Measurements from ENCODE around the gene COL4A2.

COL4A2 gene

DNA sequence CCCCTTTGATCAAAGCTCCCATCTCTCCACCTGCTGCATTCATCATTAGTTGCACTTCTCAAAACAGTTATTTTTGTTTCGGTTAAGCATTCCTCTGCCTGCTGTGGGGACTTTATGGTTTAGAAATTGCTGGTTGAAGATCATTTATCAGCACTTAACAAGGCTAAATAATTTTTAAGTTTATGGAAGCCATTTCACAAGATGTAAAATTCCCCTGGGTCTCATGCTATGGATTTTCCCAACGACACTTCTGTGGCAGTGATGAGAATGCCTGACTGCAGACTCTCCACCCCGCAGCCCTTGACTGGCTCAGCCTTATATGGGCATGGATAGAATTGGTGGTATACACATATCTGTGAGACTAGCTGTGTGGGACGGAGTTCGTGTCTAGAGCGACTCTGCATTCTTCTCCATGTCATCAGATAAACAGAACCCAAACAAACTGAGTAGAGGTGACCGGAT, 52.8 kb downstream of the COL4A2 start:
- no peak for DNase-seq

DNA sequence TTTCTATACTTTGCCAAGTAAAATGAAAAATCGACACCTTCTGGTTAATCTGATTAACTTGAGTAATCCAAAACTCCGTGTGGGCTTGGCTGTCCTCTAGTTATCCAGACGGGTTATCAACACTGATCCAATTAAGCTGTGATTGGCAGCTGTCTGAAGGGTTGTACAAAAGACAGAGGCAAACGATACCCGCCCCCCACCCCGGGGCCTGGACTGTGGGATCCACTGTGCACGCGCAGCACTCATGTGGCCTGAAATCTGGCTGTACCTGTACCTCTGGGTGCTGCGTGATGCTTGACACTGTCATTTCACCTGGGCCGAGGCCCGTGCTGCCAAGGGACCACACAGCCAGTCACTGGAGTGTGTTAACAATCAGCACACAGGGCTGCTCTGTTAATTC, 53.5 kb downstream of the COL4A2 start:
- DNase-seq = no peak

DNA sequence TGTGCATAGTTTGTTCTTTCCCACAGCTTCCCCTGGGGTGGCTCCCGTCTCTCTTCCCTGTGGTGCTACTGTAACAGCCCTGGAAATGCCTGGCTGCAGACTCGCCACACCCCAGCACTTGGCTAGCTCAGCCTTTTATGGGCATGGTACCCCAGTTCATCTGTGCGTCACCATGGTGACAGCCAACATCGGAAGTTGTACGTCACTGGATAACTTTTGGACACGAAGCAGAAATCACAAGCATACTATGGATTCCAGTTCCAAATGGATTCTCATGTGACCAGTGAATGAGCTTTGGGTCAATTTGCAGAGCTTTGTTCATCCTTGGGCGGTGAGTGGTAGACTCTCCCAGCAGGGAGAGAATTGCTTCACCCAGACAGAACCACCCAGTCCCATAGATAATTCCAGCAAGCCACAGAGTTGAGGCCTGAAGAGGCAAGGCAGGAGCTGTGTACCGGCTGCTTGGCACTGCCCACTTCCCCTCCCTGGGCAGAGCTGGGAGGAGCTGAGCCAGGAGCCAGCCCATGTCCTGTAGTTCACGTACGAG, 54.4 kb downstream of the COL4A2 start:
- no peak for DNase-seq

DNA sequence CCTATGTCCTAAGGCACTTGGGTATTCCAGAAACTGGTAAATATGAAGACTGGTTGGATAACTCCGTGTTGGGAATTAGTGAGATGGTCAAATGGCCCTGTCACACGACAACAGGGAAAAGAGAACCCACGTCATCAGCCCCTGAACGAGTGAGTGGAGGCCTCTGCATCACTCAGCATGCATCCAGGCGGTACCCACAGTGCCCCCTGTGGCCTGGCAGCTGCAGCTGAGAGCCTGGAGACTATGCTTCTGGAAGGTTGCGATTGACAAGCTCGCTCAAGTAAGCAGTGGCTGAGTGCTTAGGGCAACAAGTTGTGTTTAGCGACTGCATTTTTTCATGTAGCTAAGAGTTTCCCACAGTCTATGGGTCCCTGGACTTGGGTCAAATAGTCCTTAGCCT, 55.9 kb downstream of the COL4A2 start:
- DNase-seq = no peak

DNA sequence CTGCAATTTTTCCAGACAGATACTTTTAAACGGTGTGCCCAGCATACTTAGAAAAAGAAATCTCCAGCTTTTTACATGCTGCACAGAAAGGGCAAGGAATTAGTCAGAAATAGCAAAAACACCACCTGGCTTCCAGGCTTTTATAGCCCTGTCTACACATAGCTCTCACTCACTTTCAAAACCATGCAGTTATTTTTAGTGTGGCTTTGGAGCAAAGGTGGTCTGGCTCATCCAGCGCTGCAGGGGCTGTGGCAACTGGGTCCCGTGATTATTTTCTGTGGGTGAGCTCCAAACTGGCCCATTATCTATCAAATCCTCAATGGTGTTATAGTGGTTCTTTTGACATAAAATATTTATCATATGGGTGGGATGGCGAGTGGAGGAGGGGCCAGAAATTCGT, 57.0 kb downstream of the COL4A2 start:
- DNase-seq = no peak

DNA sequence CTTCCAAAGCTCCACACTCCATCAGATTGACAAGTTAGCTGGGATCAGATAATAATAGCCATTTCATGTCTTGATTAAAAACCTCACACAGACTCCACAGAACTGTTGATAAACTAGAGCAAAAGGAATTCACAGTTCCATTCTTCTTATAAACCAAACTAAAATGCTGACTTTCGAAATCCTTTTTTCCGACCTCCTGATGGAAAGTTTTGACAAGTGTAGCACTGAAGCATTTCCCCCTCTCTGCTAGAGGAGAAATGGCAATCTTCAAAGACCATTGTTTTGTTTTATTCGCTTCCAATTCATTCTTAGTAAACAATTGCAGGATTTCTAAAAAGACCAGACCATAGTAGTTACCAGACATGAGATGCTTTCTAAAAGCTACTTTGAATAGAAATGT, 58.8 kb downstream of the COL4A2 start:
- DNase-seq = no peak

DNA sequence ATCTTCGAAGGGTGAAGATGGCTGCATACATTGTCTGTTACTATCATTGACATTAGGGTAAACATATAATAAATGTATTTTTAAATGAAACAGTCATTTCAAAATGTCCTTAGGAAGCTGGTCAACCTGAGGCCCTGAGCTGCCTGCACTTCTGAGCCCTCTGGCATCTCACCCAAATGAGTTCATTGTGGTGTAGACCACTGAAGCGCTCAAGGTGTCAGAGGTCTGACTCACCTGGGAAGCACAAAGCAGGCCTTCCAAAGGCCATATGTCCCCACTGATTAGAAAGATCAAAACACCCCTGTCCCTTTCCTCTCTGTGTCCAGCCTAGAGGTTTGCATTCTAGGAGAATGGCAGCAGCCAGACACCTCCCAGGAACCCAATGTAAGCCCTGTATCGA, 59.6 kb downstream of the COL4A2 start:
- DNase-seq = no peak

DNA sequence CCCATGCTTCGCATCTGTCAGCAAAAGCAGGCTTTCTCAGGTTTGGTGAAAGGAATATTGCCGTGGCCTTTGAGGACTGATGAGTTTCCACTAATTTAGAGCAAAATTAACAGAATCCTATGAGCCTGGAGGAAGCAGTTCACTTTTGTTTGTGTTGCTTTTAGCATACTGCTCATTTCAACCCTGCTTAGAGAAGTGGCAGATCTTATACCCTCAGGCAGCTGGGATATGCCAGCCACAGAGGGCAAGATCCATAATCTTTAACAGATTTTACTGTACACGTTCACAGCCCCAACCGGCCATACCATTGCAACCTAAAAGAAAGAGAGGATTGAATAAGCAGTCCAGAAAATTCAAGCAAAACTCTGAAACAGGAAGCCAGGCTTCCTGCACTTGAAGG, 60.5 kb downstream of the COL4A2 start:
- DNase-seq = no peak

DNA sequence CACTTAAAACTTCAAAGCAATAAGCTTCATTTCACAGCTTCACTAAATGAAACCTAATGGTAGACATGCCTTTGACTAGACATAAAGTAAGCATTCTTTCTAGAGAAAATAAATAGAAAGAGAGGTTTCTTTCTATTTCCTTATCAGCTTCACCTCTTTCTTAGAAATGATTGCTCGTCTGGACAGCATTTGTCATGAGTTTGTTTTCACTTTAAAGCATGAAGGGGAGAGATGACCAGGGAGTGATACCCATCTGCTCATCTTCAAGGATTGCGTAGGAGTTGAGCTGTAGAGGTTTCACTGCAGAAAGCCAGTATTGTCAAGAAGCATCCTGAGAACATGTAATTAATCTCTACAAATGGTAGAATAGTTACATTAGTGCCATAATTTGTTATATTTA, 61.3 kb downstream of the COL4A2 start:
- no peak for DNase-seq

DNA sequence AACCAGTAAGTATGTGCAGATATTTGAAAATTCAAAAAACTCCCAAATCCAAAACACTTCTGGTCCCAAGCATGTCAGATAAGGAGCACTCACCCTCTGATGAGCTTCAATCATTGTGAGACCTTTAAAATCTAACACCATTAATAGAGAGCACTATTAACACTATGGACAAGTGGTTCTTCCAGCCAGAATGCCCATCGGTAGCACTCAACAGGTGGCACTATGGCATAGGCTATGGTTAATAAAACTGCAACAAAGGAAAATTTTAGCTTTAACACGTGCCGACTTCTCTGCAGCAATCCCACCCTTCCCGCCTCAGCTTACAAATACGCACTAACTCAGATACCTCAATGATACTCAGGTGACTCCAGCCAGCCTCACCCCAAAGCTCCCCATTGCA, 62.3 kb downstream of the COL4A2 start:
- no peak for DNase-seq

DNA sequence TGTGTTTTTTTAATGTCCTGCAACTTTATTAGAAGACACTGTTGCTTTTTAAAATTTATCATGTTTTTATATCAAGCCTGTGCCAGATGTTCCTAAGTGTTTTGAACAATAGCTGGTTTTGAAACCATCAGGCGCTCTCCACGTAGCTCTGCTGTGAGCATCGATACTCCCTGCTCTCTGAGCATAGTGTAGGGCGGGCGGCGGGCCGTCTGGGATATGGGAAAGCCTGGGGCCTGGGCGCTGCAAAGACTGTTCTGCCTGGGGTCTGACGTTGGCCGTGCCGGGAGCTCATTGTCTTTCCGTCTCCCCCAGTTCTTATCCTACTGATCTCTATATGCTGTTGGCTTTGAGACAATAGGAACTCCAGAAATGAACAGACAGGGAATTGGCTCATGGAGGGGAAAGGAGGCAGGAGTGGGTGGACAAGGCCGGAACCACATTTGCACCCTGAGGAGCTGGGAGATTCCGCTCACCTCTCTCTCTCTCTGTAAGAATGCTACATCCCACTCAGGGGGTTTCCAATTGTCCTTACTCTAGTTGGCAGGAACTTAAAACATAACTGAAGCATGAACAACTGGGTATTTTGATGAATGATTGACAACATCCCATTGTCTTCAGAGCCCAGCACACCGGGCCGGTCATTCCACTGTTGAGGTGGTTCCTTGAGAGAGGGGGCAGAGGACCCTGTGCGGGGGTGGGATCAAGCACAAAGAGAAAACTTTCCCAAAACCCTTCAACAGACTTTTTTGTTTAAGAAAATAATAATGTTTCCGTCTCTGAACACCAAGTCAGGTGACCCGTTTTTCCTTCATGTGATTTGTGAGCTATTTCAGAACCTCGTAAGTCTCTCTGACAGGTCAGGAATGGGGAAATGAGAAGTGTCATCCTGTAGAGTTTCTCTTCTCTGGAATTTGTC, 64.7 kb downstream of the COL4A2 start:
- DNase-seq = no peak

DNA sequence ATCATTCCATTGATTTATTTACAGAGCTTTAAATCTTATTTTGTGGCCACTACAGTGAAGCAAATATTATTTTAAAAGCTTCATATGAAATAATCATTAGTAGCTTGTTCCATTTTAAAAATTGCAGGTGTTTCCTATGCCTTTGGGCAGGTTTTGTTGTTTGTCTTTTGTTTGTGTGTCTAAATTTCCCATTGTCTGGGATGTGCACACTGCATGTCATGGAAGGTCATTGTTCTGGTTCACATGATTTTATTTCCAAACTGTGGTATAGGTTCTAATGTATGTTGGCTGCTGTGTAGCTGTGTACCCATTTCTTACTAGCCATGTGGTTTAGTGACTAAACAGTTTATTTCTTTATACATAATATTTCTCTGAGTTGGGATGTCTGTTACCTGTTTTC, 65.6 kb downstream of the COL4A2 start:
- no peak for DNase-seq

DNA sequence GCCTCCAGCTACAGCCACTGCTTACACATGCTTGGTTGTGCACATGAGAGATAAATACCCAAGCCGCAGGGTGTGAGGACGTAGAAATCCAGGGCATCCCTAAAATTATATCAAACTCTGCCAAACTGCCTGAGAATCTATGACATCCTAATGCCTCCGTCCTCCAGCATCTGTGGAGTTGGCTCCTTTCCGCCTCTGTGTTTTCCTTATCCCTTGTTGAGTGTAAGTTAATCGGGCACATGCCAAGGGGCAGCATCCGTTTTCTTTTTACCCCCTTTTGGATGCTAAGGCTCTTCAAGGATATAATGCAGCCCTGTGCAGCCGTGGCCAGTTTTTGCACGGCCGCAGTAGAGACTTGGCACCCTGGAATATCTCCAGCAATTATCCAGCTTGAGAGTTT, 66.5 kb downstream of the COL4A2 start:
- no peak for DNase-seq

DNA sequence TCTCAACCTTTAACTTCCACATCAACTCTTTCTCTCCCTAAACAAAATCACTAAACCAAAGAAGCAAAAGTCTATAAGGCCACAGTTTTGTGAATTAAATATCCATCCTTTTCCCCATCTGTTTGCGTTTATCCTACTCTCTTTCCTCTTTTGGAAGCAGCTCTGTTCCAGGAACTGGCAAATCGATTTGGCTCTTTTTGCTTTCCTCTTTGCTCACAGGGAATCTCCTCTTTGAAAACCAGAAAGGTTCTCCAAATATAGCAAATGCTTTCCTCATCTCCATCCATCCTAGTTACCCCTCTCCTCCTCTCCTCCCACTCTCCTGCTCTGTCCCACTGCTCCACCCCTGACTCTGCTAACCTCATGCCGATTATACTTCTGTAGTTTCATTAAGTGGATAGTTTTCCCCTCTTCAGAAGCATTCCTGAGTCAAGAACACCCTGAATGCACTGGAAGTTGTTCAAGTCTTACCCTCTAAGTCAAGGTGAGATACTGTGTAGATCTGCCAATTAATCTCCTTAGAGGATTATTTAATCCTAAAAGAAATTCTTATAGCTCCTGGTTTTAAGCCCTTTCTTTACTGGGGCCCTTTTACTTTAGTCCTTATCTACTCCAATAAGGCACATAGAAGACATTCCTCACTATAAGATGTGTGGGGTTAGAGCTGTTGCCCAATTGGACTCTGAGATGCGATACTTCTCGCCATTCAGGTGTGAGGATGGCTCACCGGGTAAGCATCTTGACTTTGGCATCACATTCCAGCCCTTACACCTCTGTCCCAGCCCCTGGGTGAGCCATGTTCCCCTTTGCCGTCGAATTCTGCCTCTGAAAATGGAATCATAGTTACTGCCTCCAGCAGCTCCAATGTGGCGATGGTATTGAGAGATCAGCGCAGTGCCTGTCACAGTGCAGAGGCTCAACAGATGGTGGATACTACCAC, 67.6 kb downstream of the COL4A2 start:
- no peak for DNase-seq

DNA sequence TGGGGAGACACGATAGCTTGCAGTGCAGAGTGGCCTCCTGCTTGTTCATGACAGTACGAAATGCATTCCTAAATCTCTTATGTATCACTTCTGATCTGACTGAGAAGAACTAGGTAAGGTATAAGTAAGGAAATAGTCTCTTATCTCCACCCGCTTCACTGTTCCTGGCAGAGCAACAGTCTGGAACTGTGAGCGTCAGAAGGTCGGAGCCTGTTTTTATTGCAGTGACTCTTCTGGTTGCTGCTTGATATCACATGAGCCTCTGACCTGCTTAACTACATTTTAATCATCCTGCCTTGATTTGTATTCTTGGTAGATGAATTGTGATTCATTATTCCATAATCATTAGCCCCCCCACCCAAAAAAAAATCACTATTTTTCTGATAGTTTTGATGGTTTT, 69.0 kb downstream of the COL4A2 start:
- no peak for DNase-seq

DNA sequence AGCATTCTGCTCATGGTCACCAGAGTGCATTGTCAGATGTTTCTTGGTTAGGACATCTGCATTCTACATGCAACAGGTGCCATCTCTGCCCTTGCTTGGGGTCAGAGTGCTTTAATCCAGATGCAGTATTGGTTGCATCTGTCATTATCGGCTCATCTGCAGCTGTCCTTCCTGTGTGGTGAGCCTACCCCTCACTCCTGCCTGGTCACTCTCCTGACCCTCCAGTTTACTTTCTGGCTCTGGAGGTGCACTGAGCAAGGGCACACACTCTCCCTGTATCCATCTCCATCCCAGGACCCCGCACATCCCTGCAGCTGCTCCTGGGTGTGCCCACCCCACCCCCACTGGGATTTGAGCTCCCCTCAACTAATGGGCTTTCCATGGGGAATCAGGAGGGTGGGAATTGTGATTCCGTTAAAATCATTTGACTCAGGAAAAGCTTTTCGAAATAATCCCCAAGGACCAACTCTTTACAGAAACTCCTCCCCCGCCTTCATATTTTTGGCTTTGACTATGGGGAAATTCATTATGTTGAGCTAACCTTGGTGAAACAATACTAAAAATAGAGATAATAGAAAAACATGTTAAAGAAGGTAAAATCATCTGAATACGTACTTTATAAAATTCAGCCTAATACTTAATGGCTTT, 70.2 kb downstream of the COL4A2 start:
- DNase-seq = no peak

DNA sequence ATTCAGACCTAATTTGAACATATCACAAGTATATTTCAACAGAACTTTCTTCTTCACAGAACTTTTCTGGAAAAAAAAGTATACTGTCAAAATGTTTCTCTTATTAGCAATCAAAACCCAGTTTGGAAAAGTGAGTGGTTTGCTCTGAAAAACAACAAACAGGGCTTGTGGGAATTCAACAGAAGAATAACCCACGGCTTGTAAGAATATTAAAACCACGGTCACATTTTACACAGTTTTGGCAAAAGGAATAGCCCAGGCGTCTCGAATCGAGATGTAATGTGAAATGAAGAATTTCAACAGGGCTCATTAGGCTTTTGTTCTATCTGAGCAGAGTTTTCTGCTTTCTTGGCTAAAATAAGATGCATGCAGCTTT, 70.7 kb downstream of the COL4A2 start:
- DNase-seq = no peak

DNA sequence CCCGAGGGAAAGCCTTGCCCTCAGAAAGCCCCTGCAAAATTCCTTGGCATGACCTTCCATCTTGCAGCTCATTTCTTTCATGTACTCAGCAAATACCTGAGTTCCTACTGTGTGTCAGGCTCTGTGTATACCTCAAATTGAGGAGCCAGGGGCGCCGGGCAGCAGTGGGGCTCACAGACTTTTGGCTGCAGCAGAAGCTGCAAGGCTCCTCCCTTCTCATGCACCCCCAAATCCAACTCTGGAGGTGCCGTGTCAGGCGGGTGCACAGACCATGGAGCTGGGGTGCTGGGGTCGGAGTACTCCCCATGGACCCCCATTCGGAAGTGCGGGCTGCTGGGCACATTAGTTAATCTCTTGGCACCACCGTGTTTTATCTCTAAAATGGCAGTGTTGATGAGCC, 72.3 kb downstream of the COL4A2 start:
- no peak for DNase-seq

DNA sequence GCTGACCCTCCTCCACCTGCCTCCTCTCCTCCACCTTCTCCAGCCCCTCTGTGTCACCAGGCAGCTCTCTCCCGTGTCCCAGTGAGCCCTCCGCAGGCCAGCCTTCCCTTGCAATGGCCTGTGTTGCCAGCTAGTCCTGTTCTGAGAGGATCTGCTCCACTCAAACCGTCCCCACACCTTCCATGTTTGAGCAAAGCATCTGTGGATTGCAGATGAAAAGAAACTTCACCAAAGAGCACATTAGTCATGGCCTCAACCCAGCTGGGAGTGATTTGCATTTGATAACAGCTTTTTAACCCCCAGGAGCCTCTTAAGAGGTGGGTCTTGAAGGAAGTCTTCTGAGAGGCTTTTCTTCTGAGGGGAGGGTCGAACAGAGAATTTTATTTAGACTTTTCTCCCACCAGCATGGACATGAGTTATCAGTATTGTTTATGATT, 72.8 kb downstream of the COL4A2 start:
- no peak for DNase-seq

DNA sequence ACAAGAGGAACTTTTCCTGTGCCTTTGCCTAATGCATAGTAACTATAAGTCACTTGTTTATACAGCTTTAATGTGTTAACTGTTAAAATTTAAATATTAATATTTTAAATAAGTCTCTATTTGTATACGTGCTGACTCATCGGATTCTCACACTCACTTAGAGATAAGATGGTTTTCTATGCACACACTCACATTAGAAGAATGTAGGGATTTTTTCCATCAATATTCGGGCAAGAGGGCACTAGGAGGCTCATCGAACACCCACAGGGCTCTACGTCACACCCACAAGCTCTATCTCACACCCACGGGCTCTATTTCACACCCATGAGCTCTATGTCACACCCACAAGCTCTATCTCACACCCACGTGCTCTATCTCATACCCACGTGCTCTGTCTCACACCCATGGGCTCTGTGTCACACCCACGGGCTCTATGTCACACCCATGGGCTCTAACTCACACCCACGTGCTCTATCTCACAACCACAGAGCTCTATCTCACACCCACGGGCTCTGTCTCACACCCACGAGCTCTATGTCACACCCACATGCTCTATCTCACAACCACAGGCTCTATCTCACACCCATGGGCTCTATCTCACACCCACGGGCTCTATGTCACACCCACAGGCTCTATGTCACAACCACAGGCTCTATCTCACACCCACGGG, 73.4 kb downstream of the COL4A2 start:
- no peak for DNase-seq

DNA sequence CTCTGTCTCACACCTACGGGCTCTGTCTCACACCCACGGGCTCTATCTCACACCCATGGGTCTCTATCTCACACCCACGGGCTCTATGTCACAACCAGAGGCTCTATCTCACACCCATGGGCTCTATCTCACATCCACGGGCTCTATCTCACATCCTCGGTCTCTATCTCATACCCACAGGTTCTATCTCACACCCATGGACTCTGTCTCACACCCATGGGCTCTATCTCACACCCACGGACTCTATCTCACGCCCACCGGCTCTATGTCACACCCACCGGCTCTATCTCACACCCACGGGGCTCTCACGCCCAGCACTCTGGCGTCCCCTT, 73.9 kb downstream of the COL4A2 start:
- DNase-seq = no peak

DNA sequence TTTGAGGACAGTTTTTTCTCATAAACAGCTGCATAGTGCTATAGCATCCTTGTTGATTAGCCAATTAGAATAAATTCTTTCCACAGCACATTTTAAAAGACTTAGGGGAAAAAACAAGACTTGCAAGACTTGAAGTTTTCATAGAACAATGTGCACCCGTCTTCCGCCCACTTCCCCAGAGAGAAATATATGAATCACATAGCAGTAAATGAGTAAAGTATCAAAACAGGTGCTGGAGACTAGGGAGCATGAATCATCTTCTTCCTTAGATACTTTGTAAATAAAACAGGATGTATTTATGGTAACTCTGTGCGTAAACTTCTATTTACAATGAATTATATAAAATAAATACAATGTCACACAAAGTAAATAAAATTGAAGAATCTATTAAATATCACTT, 75.1 kb downstream of the COL4A2 start:
- no peak for DNase-seq

DNA sequence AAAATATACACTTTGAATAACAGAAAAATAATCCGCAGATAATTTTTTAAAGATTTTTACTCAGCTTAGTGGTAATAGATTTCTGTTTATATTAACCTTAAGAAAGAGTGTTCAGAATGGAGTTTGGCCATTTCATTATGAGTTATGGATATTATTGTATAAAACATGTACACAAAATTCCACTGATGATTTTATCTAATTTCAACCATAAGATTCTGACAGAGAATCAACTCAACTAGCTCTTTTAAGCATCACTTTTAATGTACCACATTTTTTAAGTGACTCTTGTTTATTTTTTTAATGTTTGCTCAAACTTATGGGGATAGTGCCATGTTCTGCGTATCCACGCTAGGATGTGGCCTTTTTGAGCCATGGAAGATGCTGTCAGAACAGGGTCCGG, 75.7 kb downstream of the COL4A2 start:
- DNase-seq = no peak
